Non-pigmented ciliary epithelial cell (primary cell): ENCODE measurements around the gene F2RL1.
"Not testable (repeated sequence)": the region's sequence is repeated elsewhere in the genome, so short reads cannot be mapped to it uniquely, and the experiment has no call there.

Experiments used
- DNase-seq: peaks from one replicate; pipeline ENCODE4 v3.0.0-alpha.2; 2010; ENCODE audit warnings: low read depth

The F2RL1 gene

GRCh38 chr5:76807296-76807695 lies 11.5 kb upstream of the F2RL1 start:
- no peak for DNase-seq

- DNase-seq, result no peak
Measured at GRCh38 chr5:76808141-76808691, 10.6 kb upstream of the F2RL1 start.

- no peak for DNase-seq
Measured at GRCh38 chr5:76809141-76809540, 9.7 kb upstream of the F2RL1 start.

- no peak for DNase-seq
Measured at GRCh38 chr5:76810236-76810635, 8.6 kb upstream of the F2RL1 start.

GRCh38 chr5:76811214-76811613 lies 7.6 kb upstream of the F2RL1 start:
- DNase-seq, result no peak

- not testable (repeated sequence) for DNase-seq
Measured at GRCh38 chr5:76812209-76812608, 6.6 kb upstream of the F2RL1 start.

GRCh38 chr5:76813982-76814562 lies 4.8 kb upstream of the F2RL1 start:
- peak; percentile 95 for DNase-seq

GRCh38 chr5:76816110-76816831 lies 2.6 kb upstream of the F2RL1 start:
- no peak for DNase-seq

GRCh38 chr5:76819851-76820525 lies 1.2 kb downstream of the F2RL1 start:
- no peak for DNase-seq

GRCh38 chr5:76820526-76820890 lies 1.7 kb downstream of the F2RL1 start:
- DNase-seq, result no peak

GRCh38 chr5:76821136-76821535 lies 2.3 kb downstream of the F2RL1 start:
- no peak for DNase-seq

GRCh38 chr5:76822105-76822731 lies 3.4 kb downstream of the F2RL1 start:
- not testable (repeated sequence) for DNase-seq

- DNase-seq, result not testable (repeated sequence)
Measured at GRCh38 chr5:76826416-76826815, 7.6 kb downstream of the F2RL1 start.

- no peak for DNase-seq
Measured at GRCh38 chr5:76831110-76831452, 12.3 kb downstream of the F2RL1 start.

GRCh38 chr5:76836181-76836580 lies 17.4 kb downstream of the F2RL1 start:
- no peak for DNase-seq

- DNase-seq, result no peak
Measured at GRCh38 chr5:76836585-76836984, 17.8 kb downstream of the F2RL1 start.

- DNase-seq, result no peak
Measured at GRCh38 chr5:76838481-76839261, 19.8 kb downstream of the F2RL1 start.

- no peak for DNase-seq
Measured at GRCh38 chr5:76841361-76841760, 22.5 kb downstream of the F2RL1 start.

- DNase-seq, result no peak
Measured at GRCh38 chr5:76845890-76846289, 27.1 kb downstream of the F2RL1 start.

- no peak for DNase-seq
Measured at GRCh38 chr5:76849419-76850291, 30.8 kb downstream of the F2RL1 start, which contains the start of gene S100Z. Gene S100Z (plus strand): TSS chr5:76850014. CDS start chr5:76875360, 25,346 bp downstream.
